Loucy (cell line): ENCODE data around the gene DNAAF2.

ENCODE experiments used
- H2AFZ ChIP-seq: fragments of 200-600 bp; sonication (generic); 2 replicates; pipeline ENCODE4 v1.6.0; 2016; ENCODE audit warnings: antibody characterized with exemption, mild to moderate bottlenecking, low read length, moderate library complexity
- H3F3A ChIP-seq: fragments of 200-600 bp; 2 replicates; pipeline ENCODE4 v1.6.0; 2016; ENCODE audit warnings: antibody characterized with exemption, low read depth, mild to moderate bottlenecking
- H3K27me3 ChIP-seq: fragments of 200-600 bp; sonication (generic); 2 replicates; pipeline ENCODE4 v1.6.1; 2014; ENCODE audit warnings: low read length, mild to moderate bottlenecking; ENCODE audit not compliant: insufficient read depth, poor library complexity, severe bottlenecking
- H3K36me3 ChIP-seq: fragments of 200-600 bp; sonication (generic); 2 replicates; pipeline ENCODE4 v1.6.1; 2016; ENCODE audit warnings: low read length; ENCODE audit not compliant: insufficient read depth
- H3K4me1 ChIP-seq: fragments of 200-600 bp; sonication (generic); 2 replicates; pipeline ENCODE4 v1.5.1; 2014; ENCODE audit warnings: low read length, mild to moderate bottlenecking; ENCODE audit not compliant: insufficient read depth, poor library complexity, severe bottlenecking
- H3K4me2 ChIP-seq: fragments of 200-600 bp; sonication (generic); 2 replicates; pipeline ENCODE4 v1.6.0; 2014; ENCODE audit warnings: antibody characterized with exemption, low read length, low read depth, mild to moderate bottlenecking; ENCODE audit not compliant: poor library complexity, severe bottlenecking
- H3K4me3 ChIP-seq: fragments of 200-600 bp; sonication (generic); 2 replicates; pipeline ENCODE4 v1.5.1; 2014; ENCODE audit warnings: low read length, mild to moderate bottlenecking, mixed read lengths; ENCODE audit not compliant: poor library complexity, severe bottlenecking
- H3K79me2 ChIP-seq: fragments of 200-600 bp; sonication (generic); 2 replicates; pipeline ENCODE4 v1.6.1; 2014; ENCODE audit warnings: low read length; ENCODE audit not compliant: insufficient read depth
- H3K9ac ChIP-seq: fragments of 200-600 bp; sonication (generic); 2 replicates; pipeline ENCODE4 v1.6.0; 2014; ENCODE audit warnings: mild to moderate bottlenecking, low read depth, low read length, moderate library complexity; ENCODE audit not compliant: poor library complexity, severe bottlenecking
- H3K9me2 ChIP-seq: fragments of 200-600 bp; sonication (generic); replicated peaks from 2 replicates; pipeline ENCODE4 v1.6.1; 2016; ENCODE audit warnings: low read depth, low read length, mixed read lengths
- H3K9me3 ChIP-seq: fragments of 200-600 bp; sonication (generic); 2 replicates; pipeline ENCODE4 v1.6.1; 2014; ENCODE audit warnings: mild to moderate bottlenecking, antibody characterized with exemption, low read length, low read depth; ENCODE audit not compliant: insufficient read depth
- H4K20me1 ChIP-seq: fragments of 200-600 bp; sonication (generic); 2 replicates; pipeline ENCODE4 v1.6.0; 2014; ENCODE audit warnings: antibody characterized with exemption, low read length, mild to moderate bottlenecking; ENCODE audit not compliant: insufficient read depth, poor library complexity, severe bottlenecking
- EZH2phosphoT487 ChIP-seq: fragments of 200-600 bp; IDR thresholded peaks from 2 replicates; pipeline ENCODE4 v1.6.1; 2018; ENCODE audit warnings: antibody characterized with exemption, mild to moderate bottlenecking, moderate library complexity, borderline replicate concordance
- TF ChIP-seq, protein P1 (sequence below): fragments of 200-600 bp; sonication (generic); conservative IDR thresholded peaks from 2 replicates; pipeline ENCODE4 v1.5.1; 2014; ENCODE audit warnings: mild to moderate bottlenecking, antibody characterized with exemption, low read length

The DNAAF2 gene

DNA sequence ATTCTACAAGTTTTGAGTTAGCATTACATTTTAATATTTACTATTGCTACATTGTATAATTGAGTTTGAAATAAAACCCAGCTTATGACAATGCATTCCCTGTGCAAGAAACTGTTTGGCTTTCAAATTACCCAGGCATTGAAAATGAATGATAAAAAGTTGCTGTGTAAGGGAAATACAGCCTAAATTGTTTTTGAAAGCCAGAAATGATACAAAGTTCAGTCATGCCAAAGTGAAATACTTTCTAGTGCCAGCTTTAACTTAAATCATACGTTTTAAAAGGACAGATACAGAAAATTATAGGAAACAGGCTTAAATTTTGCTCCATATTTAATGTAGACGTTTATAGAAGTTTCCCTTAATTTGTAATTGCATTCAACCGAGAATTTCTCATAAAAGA is 11.7 kb downstream of the DNAAF2 start:
- Histone ChIP-seq H3K4me1 (peaks cover 36% of the 10 kb centered on the region), H3F3A (peaks cover 13% of the 10 kb centered on the region; the same call in 1 of the 2 replicates), H4K20me1 (peaks cover 65% of the 10 kb centered on the region), H3K4me3 (peak overlapping the region; percentile 91), H3K9me2 (no peaks in the 10 kb centered on the region), H3K9ac (peak overlapping the region; percentile 96), H3K79me2 (peaks cover 80% of the 10 kb centered on the region), H3K27me3 (no peaks in the 10 kb centered on the region), H3K36me3 (peaks cover 3% of the 10 kb centered on the region; the same call in 1 of the 2 replicates), H2AFZ (no peak overlapping the region), H3K9me3 (no peaks in the 10 kb centered on the region), H3K4me2 (peak overlapping the region; percentile 98)
- TF ChIP-seq EZH2phosphoT487: no peak
- TF ChIP-seq, protein P1, sequence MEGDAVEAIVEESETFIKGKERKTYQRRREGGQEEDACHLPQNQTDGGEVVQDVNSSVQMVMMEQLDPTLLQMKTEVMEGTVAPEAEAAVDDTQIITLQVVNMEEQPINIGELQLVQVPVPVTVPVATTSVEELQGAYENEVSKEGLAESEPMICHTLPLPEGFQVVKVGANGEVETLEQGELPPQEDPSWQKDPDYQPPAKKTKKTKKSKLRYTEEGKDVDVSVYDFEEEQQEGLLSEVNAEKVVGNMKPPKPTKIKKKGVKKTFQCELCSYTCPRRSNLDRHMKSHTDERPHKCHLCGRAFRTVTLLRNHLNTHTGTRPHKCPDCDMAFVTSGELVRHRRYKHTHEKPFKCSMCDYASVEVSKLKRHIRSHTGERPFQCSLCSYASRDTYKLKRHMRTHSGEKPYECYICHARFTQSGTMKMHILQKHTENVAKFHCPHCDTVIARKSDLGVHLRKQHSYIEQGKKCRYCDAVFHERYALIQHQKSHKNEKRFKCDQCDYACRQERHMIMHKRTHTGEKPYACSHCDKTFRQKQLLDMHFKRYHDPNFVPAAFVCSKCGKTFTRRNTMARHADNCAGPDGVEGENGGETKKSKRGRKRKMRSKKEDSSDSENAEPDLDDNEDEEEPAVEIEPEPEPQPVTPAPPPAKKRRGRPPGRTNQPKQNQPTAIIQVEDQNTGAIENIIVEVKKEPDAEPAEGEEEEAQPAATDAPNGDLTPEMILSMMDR: no peak

- H3K9ac ChIP-seq: peak overlapping the region; percentile 96
Measured at GRCh38 chr14:49622022-49622607, 12.9 kb downstream of the DNAAF2 start.

DNA sequence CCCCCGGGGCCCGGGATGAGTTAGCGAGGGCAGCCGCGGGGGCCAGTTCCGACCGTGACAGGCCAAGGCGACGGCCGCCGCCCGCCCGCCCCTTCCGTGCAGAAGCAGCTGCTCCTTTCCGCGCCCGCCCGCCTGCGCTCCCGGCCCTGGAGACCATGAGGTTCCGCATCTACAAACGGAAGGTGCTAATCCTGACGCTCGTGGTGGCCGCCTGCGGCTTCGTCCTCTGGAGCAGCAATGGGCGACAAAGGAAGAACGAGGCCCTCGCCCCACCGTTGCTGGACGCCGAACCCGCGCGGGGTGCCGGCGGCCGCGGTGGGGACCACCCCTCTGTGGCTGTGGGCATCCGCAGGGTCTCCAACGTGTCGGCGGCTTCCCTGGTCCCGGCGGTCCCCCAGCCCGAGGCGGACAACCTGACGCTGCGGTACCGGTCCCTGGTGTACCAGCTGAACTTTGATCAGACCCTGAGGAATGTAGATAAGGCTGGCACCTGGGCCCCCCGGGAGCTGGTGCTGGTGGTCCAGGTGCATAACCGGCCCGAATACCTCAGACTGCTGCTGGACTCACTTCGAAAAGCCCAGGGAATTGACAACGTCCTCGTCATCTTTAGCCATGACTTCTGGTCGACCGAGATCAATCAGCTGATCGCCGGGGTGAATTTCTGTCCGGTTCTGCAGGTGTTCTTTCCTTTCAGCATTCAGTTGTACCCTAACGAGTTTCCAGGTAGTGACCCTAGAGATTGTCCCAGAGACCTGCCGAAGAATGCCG is 13.7 kb downstream of the DNAAF2 start:
- 0 out of 2 replicates have a peak, but pooled peaks cover 15% of the 10 kb centered on the region for H3F3A ChIP-seq
- H3K9ac ChIP-seq: peak overlapping the region; percentile 96
- peak overlapping the region; percentile 98 for H3K4me2 ChIP-seq
- peak overlapping the region; percentile 91 for H3K4me3 ChIP-seq
- H3K9me3 ChIP-seq: no peaks in the 10 kb centered on the region
- H3K27me3 ChIP-seq: no peaks in the 10 kb centered on the region
- no peak for TF ChIP-seq EZH2phosphoT487
- TF ChIP-seq, protein P1: no peak; the same call in 1 of the 2 replicates
- H2AFZ ChIP-seq: peak overlapping the region; percentile 92
- peaks cover 14% of the 10 kb centered on the region; the same call in 1 of the 2 replicates for H3K36me3 ChIP-seq
- H4K20me1 ChIP-seq: peaks cover 78% of the 10 kb centered on the region
- H3K79me2 ChIP-seq: peaks cover 80% of the 10 kb centered on the region
- peaks cover 46% of the 10 kb centered on the region for H3K4me1 ChIP-seq
- no peaks in the 10 kb centered on the region for H3K9me2 ChIP-seq

More at GRCh38 chr14:49622022-49622607, 12.9 kb downstream of the DNAAF2 start:
- H3K36me3 ChIP-seq: peaks cover 14% of the 10 kb centered on the region; the same call in 1 of the 2 replicates
- H3K4me3 ChIP-seq: peak overlapping the region; percentile 91
- H3K27me3 ChIP-seq: no peaks in the 10 kb centered on the region
- H2AFZ ChIP-seq: no peak overlapping the region
- peaks cover 84% of the 10 kb centered on the region for H3K79me2 ChIP-seq
- peak overlapping the region; percentile 98 for H3K4me2 ChIP-seq
- H3K9me3 ChIP-seq: no peaks in the 10 kb centered on the region
- TF ChIP-seq, protein P1: no peak
- TF ChIP-seq EZH2phosphoT487: no peak
- peaks cover 46% of the 10 kb centered on the region for H3K4me1 ChIP-seq
- peaks cover 76% of the 10 kb centered on the region for H4K20me1 ChIP-seq
- H3F3A ChIP-seq: 0 out of 2 replicates have a peak, but pooled peaks cover 10% of the 10 kb centered on the region
- H3K9me2 ChIP-seq: no peaks in the 10 kb centered on the region
